ENCODE data around the gene CCDC146. TPM values are rescaled to one million over a fixed set of nuclear protein-coding genes. Genes with fewer than 3 reads are reported as not detected.

CCDC146 gene
- total and polyA plus RNA-seq, 2 of the 13 experiments (the other 11 are each of a cell fraction or from before 2014, with no cell fraction given), result 2.4 to 4.1 TPM

DNA sequence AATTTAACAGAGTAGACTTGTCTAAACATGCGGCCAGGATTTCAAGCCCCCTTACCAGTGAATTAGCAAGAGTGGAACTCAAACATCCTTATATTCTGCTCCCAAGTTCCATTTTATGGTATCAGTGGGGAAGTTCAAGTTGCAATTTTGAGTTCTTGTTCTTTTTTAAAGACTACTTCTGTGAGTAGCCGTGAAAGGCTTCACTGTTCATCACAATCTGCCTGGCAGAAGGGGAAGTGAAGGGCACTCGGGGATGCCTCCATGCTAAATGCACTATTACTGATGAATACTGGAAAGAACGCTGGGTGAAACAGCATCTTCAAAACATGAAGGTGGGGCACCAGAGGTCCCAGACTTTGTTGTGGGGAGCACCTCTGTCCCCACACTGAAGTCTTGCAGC is 99.7 kb downstream of the CCDC146 start:
- in situ Hi-C loops (cut with HindIII; ENCODE audit: extremely low pct_ligation_motif_present, low pct_unique_long_range_greater_than_20kb), result no loop called here

More for the DNA sequence above, 99.7 kb downstream of the CCDC146 start:
- no peak overlapping the region for H3K27ac ChIP-seq (ENCODE audit: extremely low read length, insufficient read depth, low read length)
- intact Hi-C loops (cut with micrococcal nuclease; ENCODE audit: unreplicated experiment), result no loop called here
- no peaks in the 10 kb centered on the region for H4K20me1 ChIP-seq (ENCODE audit: insufficient read depth, low read length)
- H3K4me1 ChIP-seq (ENCODE audit: insufficient read depth, low read length), result peaks cover 12% of the 10 kb centered on the region; the same call in 1 of the 2 replicates
- H3K27me3 ChIP-seq (ENCODE audit: control insufficient read depth in 1 of 2, insufficient read depth in 2 of 2, low read length in 2 of 2), result no peaks in the 10 kb centered on the region
- peaks cover 4% of the 10 kb centered on the region; the same call in 1 of the 2 replicates for H3K9me3 ChIP-seq (ENCODE audit: low read length)
- H3K36me3 ChIP-seq (replicated peaks in 1 of 2; ENCODE audit: control insufficient read depth in 1 of 2, insufficient read depth in 2 of 2, low read length in 2 of 2), result no peaks in the 10 kb centered on the region
- ATAC-seq (no peak), FAIRE-seq (no peak), DNase-seq (ENCODE audit: low spot score) (no peak)
- CTCF ChIA-PET (ENCODE audit: low intra/inter-chr PET ratio, low total read pairs), result no interaction called here
- no peak overlapping the region for H3K4me2 ChIP-seq (ENCODE audit: low read depth, low read length)
- no peak overlapping the region for H3K9ac ChIP-seq (ENCODE audit: insufficient read depth, low read depth, low read length)
- no TSS peak for BruUV-seq (replicated peaks)
- no peaks in the 10 kb centered on the region for H3K79me2 ChIP-seq (ENCODE audit: insufficient read depth, low read length)
- TF ChIP-seq NR2C2 (CRISPR knock-in tag; IDR thresholded peaks at IDR 0.05; ENCODE audit: borderline replicate concordance) (no peak), ZNF772 (CRISPR knock-in tag; IDR thresholded peaks at IDR 0.05) (no peak), CEBPZ (IDR thresholded peaks at IDR 0.05; ENCODE audit: low read length) (no peak)
- no peak overlapping the region for H2AFZ ChIP-seq (ENCODE audit: low read length)
- no peak overlapping the region for H3K4me3 ChIP-seq (replicated peaks in 1 of 3; ENCODE audit: insufficient read depth in 1 of 3, low read depth in 2 of 3, low read length in 3 of 3)
- WGBS (ENCODE audit: low lambda C conversion rate), result 92% methylated on average over 4 of the region's 4 CpGs
- POLR2A ChIA-PET, result no interaction called here
